HEK293 (cell line): ENCODE measurements around the gene CENPA.

Source experiments
- CTCF ChIA-PET: fragments of 350-600 bp; formaldehyde crosslinking; extraction: SDS; loops from one replicate; lab custom pipeline; 2021; ENCODE audit warnings: antibody characterized with exemption; lab: Yijun Ruan, JAX
- POLR2A ChIA-PET: fragments of 300-600 bp; formaldehyde crosslinking; extraction: SDS; loops from one replicate; lab custom pipeline; 2020; ENCODE audit warnings: antibody characterized with exemption, inconsistent platforms; lab: Yijun Ruan, JAX
- H3K27ac ChIP-seq: fragments of 200-500 bp; sonication (Bioruptor generic); 2 replicates; pipeline ENCODE4 v1.5.1; 2014; ENCODE audit warnings: low read depth, low read length, control low read depth, inconsistent platforms; ENCODE audit errors: extremely low read depth
- H3K36me3 ChIP-seq, 2 experiments: fragments of 200-500 bp in 1 of 2; sonication (Bioruptor generic) in 1 of 2; 1 replicate in 1 of 2; 2 replicates in 1 of 2; pipeline ENCODE4 v1.5.1; 2014 to 2017; ENCODE audit warnings: inconsistent platforms in 2 of 2, low read length in 2 of 2; ENCODE audit not compliant: control insufficient read depth in 2 of 2, insufficient read depth in 1 of 2
- H3K4me1 ChIP-seq: fragments of 200-500 bp; sonication (Bioruptor generic); 2 replicates; pipeline ENCODE4 v1.5.1; 2014; ENCODE audit warnings: mild to moderate bottlenecking, low read length, inconsistent platforms; ENCODE audit not compliant: control insufficient read depth, insufficient read depth
- H3K4me3 ChIP-seq: 2 replicates; pipeline ENCODE4 v1.5.1; 2011; ENCODE audit warnings: low read depth, mild to moderate bottlenecking, control low read depth, low read length, moderate library complexity
- H3K9me3 ChIP-seq: fragments of 200-500 bp; sonication (Bioruptor generic); 2 replicates; pipeline ENCODE4 v1.5.1; 2014; ENCODE audit warnings: low read depth, low read length, inconsistent platforms; ENCODE audit not compliant: control insufficient read depth, insufficient read depth
- GLIS1 ChIP-seq: fragments of 450-650 bp; formaldehyde crosslinking; IDR thresholded peaks from 2 replicates; pipeline ENCODE4 v1.5.1; 2016; ENCODE audit warnings: missing biosample characterization, missing genetic modification characterization
- GLIS2 ChIP-seq: fragments of 450-650 bp; formaldehyde crosslinking; IDR thresholded peaks from 2 replicates; pipeline ENCODE4 v1.5.1; 2016; ENCODE audit warnings: missing biosample characterization, missing genetic modification characterization
- KLF1 ChIP-seq: fragments of 450-650 bp; formaldehyde crosslinking; IDR thresholded peaks from 2 replicates; pipeline ENCODE4 v1.5.1; 2016; ENCODE audit warnings: missing biosample characterization, missing genetic modification characterization
- KLF8 ChIP-seq: fragments of 450-650 bp; formaldehyde crosslinking; IDR thresholded peaks from 2 replicates; pipeline ENCODE4 v1.5.1; 2016; ENCODE audit warnings: missing biosample characterization, missing genetic modification characterization
- PATZ1 ChIP-seq: fragments of 450-650 bp; formaldehyde crosslinking; IDR thresholded peaks from 2 replicates; pipeline ENCODE4 v1.5.1; 2016; ENCODE audit warnings: missing biosample characterization, missing genetic modification characterization
- PRDM10 ChIP-seq: fragments of 450-650 bp; formaldehyde crosslinking; IDR thresholded peaks from 2 replicates; pipeline ENCODE4 v1.5.1; 2016; ENCODE audit warnings: missing biosample characterization, missing genetic modification characterization
- SETDB1 ChIP-seq: IDR thresholded peaks from one replicate; pipeline ENCODE4 v1.6.1; 2017; ENCODE audit warnings: mild to moderate bottlenecking, low read length, moderate library complexity, mixed read lengths; ENCODE audit not compliant: insufficient read length
- SP7 ChIP-seq: fragments of 450-650 bp; formaldehyde crosslinking; IDR thresholded peaks from 2 replicates; pipeline ENCODE4 v1.5.1; 2016; ENCODE audit warnings: missing biosample characterization, missing genetic modification characterization
- WT1 ChIP-seq: fragments of 450-650 bp; formaldehyde crosslinking; IDR thresholded peaks from 2 replicates; pipeline ENCODE4 v1.5.1; 2016; ENCODE audit warnings: missing biosample characterization, missing genetic modification characterization
- ZBTB8A ChIP-seq: fragments of 450-650 bp; formaldehyde crosslinking; IDR thresholded peaks from 2 replicates; pipeline ENCODE4 v1.5.1; 2016; ENCODE audit warnings: missing biosample characterization, missing genetic modification characterization
- ZFP41 ChIP-seq: fragments of 450-650 bp; formaldehyde crosslinking; IDR thresholded peaks from 2 replicates; pipeline ENCODE4 v1.5.1; 2016; ENCODE audit warnings: missing biosample characterization, missing genetic modification characterization, borderline replicate concordance
- ZIC2 ChIP-seq: fragments of 450-650 bp; formaldehyde crosslinking; IDR thresholded peaks from 2 replicates; pipeline ENCODE4 v1.5.1; 2016; ENCODE audit warnings: missing biosample characterization, missing genetic modification characterization
- ZNF148 ChIP-seq: fragments of 450-650 bp; formaldehyde crosslinking; IDR thresholded peaks from 2 replicates; pipeline ENCODE4 v1.5.0; 2017; ENCODE audit warnings: missing biosample characterization, missing genetic modification characterization, borderline replicate concordance
- ZNF248 ChIP-seq: fragments of 450-650 bp; formaldehyde crosslinking; IDR thresholded peaks from 2 replicates; pipeline ENCODE4 v1.5.1; 2017; ENCODE audit warnings: missing biosample characterization, missing genetic modification characterization
- ZNF391 ChIP-seq: fragments of 450-650 bp; formaldehyde crosslinking; IDR thresholded peaks from 2 replicates; pipeline ENCODE4 v1.5.1; 2016; ENCODE audit warnings: low read depth, missing biosample characterization, missing genetic modification characterization, borderline replicate concordance
- ZNF529 ChIP-seq: fragments of 450-650 bp; formaldehyde crosslinking; IDR thresholded peaks from 2 replicates; pipeline ENCODE4 v1.5.1; 2017; ENCODE audit warnings: missing genetic modification characterization, missing biosample characterization; ENCODE audit not compliant: insufficient replicate concordance
- ZNF600 ChIP-seq: fragments of 450-650 bp; formaldehyde crosslinking; IDR thresholded peaks from 2 replicates; pipeline ENCODE4 v1.5.1; 2016; ENCODE audit warnings: missing biosample characterization, missing genetic modification characterization
- ZNF623 ChIP-seq: fragments of 450-650 bp; formaldehyde crosslinking; IDR thresholded peaks from 2 replicates; pipeline ENCODE4 v1.5.1; 2016; ENCODE audit warnings: missing biosample characterization, missing genetic modification characterization
- ZNF707 ChIP-seq: fragments of 450-650 bp; formaldehyde crosslinking; IDR thresholded peaks from 2 replicates; pipeline ENCODE4 v1.5.1; 2016; ENCODE audit warnings: missing biosample characterization, missing genetic modification characterization
- ZNF791 ChIP-seq: fragments of 450-650 bp; formaldehyde crosslinking; IDR thresholded peaks from 2 replicates; pipeline ENCODE4 v1.5.1; 2016; ENCODE audit warnings: missing biosample characterization, missing genetic modification characterization
- ZSCAN18 ChIP-seq: fragments of 450-650 bp; formaldehyde crosslinking; IDR thresholded peaks from 2 replicates; pipeline ENCODE4 v1.5.1; 2016; ENCODE audit warnings: missing biosample characterization, missing genetic modification characterization
- ZXDB ChIP-seq: fragments of 450-650 bp; formaldehyde crosslinking; IDR thresholded peaks from 2 replicates; pipeline ENCODE4 v1.5.1; 2016; ENCODE audit warnings: missing biosample characterization, missing genetic modification characterization
- TF ChIP-seq, protein P1 (sequence below): fragments of 450-650 bp; formaldehyde crosslinking; IDR thresholded peaks from 2 replicates; pipeline ENCODE4 v1.5.1; 2016; ENCODE audit warnings: missing biosample characterization, missing genetic modification characterization
- TF ChIP-seq, protein P2 (sequence below): fragments of 450-650 bp; formaldehyde crosslinking; optimal IDR thresholded peaks from 2 replicates; pipeline ENCODE3; 2016; ENCODE audit warnings: missing biosample characterization, mild to moderate bottlenecking, missing genetic modification characterization

CENPA gene

GRCh38 chr2:26768759-26769088, 17.1 kb upstream of the CENPA start (continued):
- TF ChIP-seq ZNF248 (tag by site-specific recombination) (no peak), KLF1 (tag by site-specific recombination) (no peak), GLIS2 (tag by site-specific recombination) (no peak), ZIC2 (tag by site-specific recombination) (no peak)
- TF ChIP-seq, protein P1, sequence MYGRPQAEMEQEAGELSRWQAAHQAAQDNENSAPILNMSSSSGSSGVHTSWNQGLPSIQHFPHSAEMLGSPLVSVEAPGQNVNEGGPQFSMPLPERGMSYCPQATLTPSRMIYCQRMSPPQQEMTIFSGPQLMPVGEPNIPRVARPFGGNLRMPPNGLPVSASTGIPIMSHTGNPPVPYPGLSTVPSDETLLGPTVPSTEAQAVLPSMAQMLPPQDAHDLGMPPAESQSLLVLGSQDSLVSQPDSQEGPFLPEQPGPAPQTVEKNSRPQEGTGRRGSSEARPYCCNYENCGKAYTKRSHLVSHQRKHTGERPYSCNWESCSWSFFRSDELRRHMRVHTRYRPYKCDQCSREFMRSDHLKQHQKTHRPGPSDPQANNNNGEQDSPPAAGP (tag by site-specific recombination) = no peak

DNA sequence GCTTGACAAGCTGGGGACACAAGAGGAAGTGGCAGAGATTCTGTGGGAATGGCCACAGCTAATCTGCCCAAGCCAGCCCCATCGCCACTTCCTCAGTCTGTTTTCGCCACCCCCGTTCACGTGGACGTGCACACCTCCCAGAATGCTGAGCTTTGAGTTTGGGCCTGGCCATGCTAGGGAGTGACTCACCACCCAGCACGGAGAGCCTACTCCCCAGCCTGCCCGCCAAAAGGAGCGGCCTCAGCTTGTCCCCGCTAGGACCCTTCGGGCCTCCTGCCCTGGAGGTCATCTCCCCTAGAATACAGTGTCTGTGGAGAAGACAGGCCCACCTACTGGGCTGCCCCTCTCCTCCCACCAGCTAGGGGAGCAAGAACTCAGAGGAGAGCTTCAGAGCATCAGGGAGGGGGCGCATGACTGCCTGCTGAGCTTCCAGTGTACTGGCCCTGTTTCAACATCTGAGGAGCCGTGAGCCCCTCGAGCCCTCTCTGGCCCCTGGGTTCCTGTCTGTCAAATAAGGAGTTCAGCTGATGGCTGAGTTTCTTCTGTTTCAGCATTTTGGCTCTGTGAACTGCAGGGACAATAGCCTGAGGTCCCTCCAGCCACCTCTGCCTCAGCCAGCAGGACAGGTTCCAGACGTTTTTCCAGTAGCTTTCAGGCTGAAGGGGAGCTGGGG, 16.6 kb upstream of the CENPA start:
- H3K36me3 ChIP-seq = peaks cover 0 to 14% of the 10 kb centered on the region in 2 experiments; a peak in 1 of 3 replicates
- no peak overlapping the region for H3K27ac ChIP-seq
- ChIA-PET CTCF (interaction anchor here (0.5 to 1.2 kb wide), 4 partner anchors 16 to 298 kb away, joined by 3 to 5 read pairs (median 4); no protein-coding TSS in a partner anchor), POLR2A (interaction anchor here (0.5 kb wide), 1 partner anchor 145 kb away, joined by 3 read pairs; no protein-coding TSS in a partner anchor)
- no peaks in the 10 kb centered on the region for H3K9me3 ChIP-seq
- no peak overlapping the region for H3K4me3 ChIP-seq
- no peaks in the 10 kb centered on the region; the same call in 1 of the 2 replicates for H3K4me1 ChIP-seq
- peak; percentile 85 for TF ChIP-seq ZIC2 (tag by site-specific recombination)
- TF ChIP-seq ZNF623 = no peak
- no peak for TF ChIP-seq ZNF148 (tag by site-specific recombination)
- TF ChIP-seq SP7 (tag by site-specific recombination) = 0 out of 2 replicates have a peak, but pooled peaks have one; percentile 30
- TF ChIP-seq ZNF791 (tag by site-specific recombination) = no peak
- no peak for TF ChIP-seq ZFP41 (tag by site-specific recombination)
- TF ChIP-seq ZNF529 (tag by site-specific recombination) = no peak
- TF ChIP-seq, protein P2, sequence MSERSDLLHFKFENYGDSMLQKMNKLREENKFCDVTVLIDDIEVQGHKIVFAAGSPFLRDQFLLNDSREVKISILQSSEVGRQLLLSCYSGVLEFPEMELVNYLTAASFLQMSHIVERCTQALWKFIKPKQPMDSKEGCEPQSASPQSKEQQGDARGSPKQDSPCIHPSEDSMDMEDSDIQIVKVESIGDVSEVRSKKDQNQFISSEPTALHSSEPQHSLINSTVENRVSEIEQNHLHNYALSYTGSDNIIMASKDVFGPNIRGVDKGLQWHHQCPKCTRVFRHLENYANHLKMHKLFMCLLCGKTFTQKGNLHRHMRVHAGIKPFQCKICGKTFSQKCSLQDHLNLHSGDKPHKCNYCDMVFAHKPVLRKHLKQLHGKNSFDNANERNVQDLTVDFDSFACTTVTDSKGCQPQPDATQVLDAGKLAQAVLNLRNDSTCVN = peak; percentile 36
- peak; percentile 45; the same call in 1 of the 2 replicates for TF ChIP-seq WT1
- TF ChIP-seq GLIS2 (tag by site-specific recombination) = peak; percentile 25; the same call in 1 of the 2 replicates
- TF ChIP-seq ZSCAN18 (tag by site-specific recombination) = no peak
- TF ChIP-seq SETDB1 = no peak
- TF ChIP-seq PATZ1 (tag by site-specific recombination) = peak; percentile 61
- peak; percentile 64 for TF ChIP-seq GLIS1 (tag by site-specific recombination)
- TF ChIP-seq ZNF391 (tag by site-specific recombination) = no peak
- TF ChIP-seq ZXDB (tag by site-specific recombination) = no peak
- TF ChIP-seq ZNF707 (tag by site-specific recombination) = no peak
- 0 out of 2 replicates have a peak, but pooled peaks have one; percentile 27 for TF ChIP-seq ZNF600 (tag by site-specific recombination)
- no peak for TF ChIP-seq ZBTB8A (tag by site-specific recombination)
- no peak for TF ChIP-seq KLF8
- 0 out of 2 replicates have a peak, but pooled peaks have one; percentile 16 for TF ChIP-seq PRDM10 (tag by site-specific recombination)
